K562 (cell line): ENCODE measurements around the gene RALA. TPM values are rescaled to one million over a fixed set of nuclear protein-coding genes. Genes with fewer than 3 reads are reported as not detected.

ENCODE experiments used
- CBX1 ChIP-seq: sonication (generic); IDR thresholded peaks from 2 replicates; pipeline ENCODE4 v1.6.1; 2016; ENCODE audit warnings: antibody characterized with exemption, low read depth, mild to moderate bottlenecking
- CREB3 ChIP-seq: fragments of 450-650 bp; conservative IDR thresholded peaks from 2 replicates; pipeline ENCODE4 v1.6.1; 2016; ENCODE audit warnings: missing genetic modification characterization, low read depth, mild to moderate bottlenecking, missing compliant biosample characterization, moderate library complexity
- E2F6 ChIP-seq, 2 experiments: IDR thresholded peaks; 2 replicates each; pipeline ENCODE4 v1.6.1; 2011; ENCODE audit warnings: borderline replicate concordance in 1 of 2, control low read depth in 1 of 2, low read depth in 1 of 2, low read length in 1 of 2, mild to moderate bottlenecking in 1 of 2, mixed read lengths in 1 of 2, moderate library complexity in 1 of 2; ENCODE audit not compliant: insufficient read depth in 1 of 2, insufficient read length in 1 of 2, poor library complexity in 1 of 2, severe bottlenecking in 1 of 2; ENCODE audit errors: extremely low read depth in 1 of 2
- EGR1 ChIP-seq: fragments of 450-650 bp; conservative IDR thresholded peaks from 2 replicates; pipeline ENCODE4 v1.6.1; 2017; ENCODE audit warnings: mild to moderate bottlenecking
- FOXJ2 ChIP-seq: fragments of 200-800 bp; sonication (Bioruptor generic); IDR thresholded peaks from 2 replicates; pipeline ENCODE4 v1.6.1; 2016; ENCODE audit warnings: missing genetic modification characterization, missing compliant biosample characterization
- GATAD2A ChIP-seq: fragments of 450-650 bp; IDR thresholded peaks from 2 replicates; pipeline ENCODE4 v1.6.1; 2017
- MNT ChIP-seq, 2 experiments: fragments of 450-650 bp; conservative IDR thresholded peaks; 2 replicates each; pipeline ENCODE4 v1.6.1; 2017; ENCODE audit warnings: mild to moderate bottlenecking in 2 of 2, moderate library complexity in 2 of 2
- MYC ChIP-seq, 2 experiments: fragments of 250-450 bp in 1 of 2; sonication (Bioruptor Pico) in 1 of 2; IDR thresholded peaks; 2 replicates each; pipeline versions ENCODE4 v1.5.1 to v1.6.1; 2012 to 2021; ENCODE audit warnings: low read depth in 2 of 2, borderline replicate concordance in 1 of 2, improper control_type of control experiment in 1 of 2, low read length in 1 of 2, mild to moderate bottlenecking in 1 of 2, moderate library complexity in 1 of 2
- SIN3A ChIP-seq, 2 experiments: fragments of 150-350 bp in 1 of 2; IDR thresholded peaks; 2 replicates each; pipeline ENCODE4 v1.6.1; 2011 to 2016; ENCODE audit warnings: borderline replicate concordance in 2 of 2, low read depth in 2 of 2, low read length in 2 of 2, mild to moderate bottlenecking in 2 of 2, moderate library complexity in 2 of 2; ENCODE audit not compliant: control insufficient read depth in 1 of 2
- ZBTB26 ChIP-seq: fragments of 450-650 bp; formaldehyde crosslinking; IDR thresholded peaks from 2 replicates; pipeline ENCODE4 v1.4.0; 2022; ENCODE audit warnings: missing genetic modification characterization
- ZNF316 ChIP-seq: fragments of 450-650 bp; IDR thresholded peaks from 2 replicates; pipeline ENCODE4 v1.6.1; 2016
- ZNF384 ChIP-seq: IDR thresholded peaks from 2 replicates; pipeline ENCODE4 v1.6.1; 2012; ENCODE audit warnings: low read depth, low read length, improper control_type of control experiment
- ZNF395 ChIP-seq: fragments of 200-800 bp; sonication (Bioruptor generic); IDR thresholded peaks from 2 replicates; pipeline ENCODE4 v1.6.1; 2017; ENCODE audit warnings: missing genetic modification characterization, missing compliant biosample characterization
- polyA plus RNA-seq, 8 experiments: library from polyadenylated mRNA; depleted of rRNA in 4 of 8; stranded (reverse) in 5 of 8; unstranded in 3 of 8; fragments of >200 nt; fragmentation: Nextera tagmentation in 2 of 8; fragmentation: Illumina TruSeq in 1 of 8; extraction: Ambion mirVana in 2 of 8; extraction: Trizol in 1 of 8; gene quantifications; 2 replicates each; pipeline versions ENCODE4 v1.2.1 to v1.2.3, GENCODE V29; 2011 to 2014; ENCODE audit warnings: inconsistent platforms in 1 of 8, missing spikeins in 1 of 8
- total RNA-seq, 7 experiments: library from RNA; depleted of rRNA in 6 of 7; stranded (reverse); fragments of >200 nt in 6 of 7; fragmentation: Illumina TruSeq in 2 of 7; extraction: Trizol in 2 of 7; gene quantifications; 2 replicates each; pipeline versions ENCODE4 v1.2.1 to v1.2.3, GENCODE V29; 2011 to 2021; ENCODE audit warnings: low replicate concordance in 1 of 7

Gene RALA
- total and polyA plus RNA-seq, 9 of the 15 experiments (the other 6 are each of a cell fraction or from before 2014, with no cell fraction given), result 7.2 to 28.0 (median 25.7) TPM

- TF ChIP-seq MNT (conservative IDR thresholded peaks at IDR 0.05) (peak; percentile 71 to 78), ZNF384 (peak; percentile 32; the same call in 1 of the 2 replicates), E2F6 (IDR thresholded peaks at IDR 0.05; ENCODE audit: borderline replicate concordance in 1 of 2, extremely low read depth in 1 of 2, insufficient read depth in 1 of 2, insufficient read length in 1 of 2, low read depth in 1 of 2, low read length in 1 of 2, poor library complexity in 1 of 2, severe bottlenecking in 1 of 2) (peak in 1 of 2 experiments; percentile 52), CBX1 (no peak), FOXJ2 (tag) (0 out of 2 replicates have a peak, but pooled peaks have one; percentile 48), ZNF395 (CRISPR knock-in tag) (0 out of 2 replicates have a peak, but pooled peaks have one; percentile 22), CREB3 (tag) (peak; percentile 56; the same call in 1 of the 2 replicates), ZNF316 (no peak), GATAD2A (no peak), EGR1 (peak; percentile 61), SIN3A (IDR thresholded peaks at IDR 0.05; ENCODE audit: borderline replicate concordance in 2 of 2, control insufficient read depth in 1 of 2, low read depth in 2 of 2, low read length in 2 of 2) (peak in 1 of 2 experiments; percentile 72; a peak in 1 of 4 replicates), ZBTB26 (CRISPR knock-in tag) (no peak), MYC (IDR thresholded peaks at IDR 0.05; ENCODE audit: low read depth, low read length) (peak; percentile 83), MYC (CRISPR knock-in tag; IDR thresholded peaks at IDR 0.05; ENCODE audit: borderline replicate concordance, low read depth) (no peak)
Measured at GRCh38 chr7:39720586-39720985, 97.2 kb downstream of the RALA start (continued).
